ENCODE data around the gene SAMD11.

SAMD11 gene

DNA sequence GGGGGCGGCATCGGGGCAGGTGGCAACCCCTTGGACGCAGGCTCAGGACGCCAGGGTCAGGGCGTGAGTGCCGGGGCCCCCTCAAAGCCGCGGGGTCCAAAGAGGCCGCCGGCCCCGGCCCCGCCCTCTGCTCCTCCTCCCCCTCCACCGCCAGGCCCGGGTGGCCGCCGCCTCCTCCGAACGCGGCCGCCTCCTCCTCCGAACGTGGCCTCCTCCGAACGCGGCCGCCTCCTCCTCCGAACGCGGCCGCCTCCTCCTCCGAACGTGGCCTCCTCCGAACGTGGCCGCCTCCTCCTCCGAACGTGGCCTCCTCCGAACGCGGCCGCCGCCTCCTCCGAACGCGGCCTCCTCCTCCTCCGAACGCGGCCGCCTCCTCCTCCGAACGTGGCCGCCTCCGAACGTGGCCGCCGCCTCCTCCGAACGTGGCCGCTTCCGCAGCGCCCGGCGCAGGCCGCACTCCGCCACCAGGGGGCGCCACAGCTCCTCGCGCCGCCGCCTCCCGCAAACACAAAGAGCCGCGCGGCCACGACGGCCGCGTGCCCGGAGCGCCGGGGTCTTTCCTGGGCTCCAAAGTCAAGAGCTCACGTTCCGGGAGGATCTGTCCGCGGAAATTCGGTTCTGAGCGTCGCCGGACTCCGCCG, 19.3 kb upstream of the SAMD11 start:
- DNase-seq, result peak; percentile 95
- in situ Hi-C loops (cut with MboI; ENCODE audit: low pct_unique_long_range_greater_than_20kb, low sequenced_read_pairs), result no loop called here

DNA sequence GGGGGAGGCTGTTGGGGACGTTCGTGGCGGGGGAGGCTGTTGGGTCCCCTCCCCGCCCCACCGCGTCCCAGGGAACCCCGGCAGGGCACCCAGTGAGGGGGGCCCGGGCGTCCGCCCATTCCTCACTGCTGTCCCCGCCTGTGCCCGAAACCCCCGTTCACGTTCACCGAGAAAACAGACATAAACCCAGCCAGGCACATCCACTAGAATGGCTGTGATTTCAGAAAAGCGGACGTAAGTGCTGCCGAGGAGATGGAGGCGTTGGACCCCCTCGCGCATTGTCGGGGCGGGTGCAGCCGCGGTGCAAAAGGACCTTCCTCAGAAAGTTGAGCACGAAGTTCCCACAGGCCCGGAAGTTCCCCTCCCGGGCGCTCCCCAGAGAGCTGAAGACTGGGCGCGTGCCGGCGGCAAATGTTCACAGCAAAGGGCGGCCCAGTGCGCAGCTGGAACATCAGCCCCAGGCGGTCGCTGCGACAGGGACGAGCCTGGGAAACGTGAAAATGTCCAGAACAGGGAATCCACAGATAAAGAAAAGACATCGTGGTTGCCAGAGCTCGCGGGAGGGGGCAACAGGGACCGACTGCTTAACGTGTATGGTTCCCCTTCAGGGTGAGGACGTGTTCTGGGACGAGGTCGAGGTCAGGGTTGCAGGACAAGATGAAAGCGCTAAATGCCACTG, 18.5 kb upstream of the SAMD11 start:
- peak; percentile 62 for DNase-seq
- in situ Hi-C loops (cut with MboI; ENCODE audit: low pct_unique_long_range_greater_than_20kb, low sequenced_read_pairs), result no loop called here

DNA sequence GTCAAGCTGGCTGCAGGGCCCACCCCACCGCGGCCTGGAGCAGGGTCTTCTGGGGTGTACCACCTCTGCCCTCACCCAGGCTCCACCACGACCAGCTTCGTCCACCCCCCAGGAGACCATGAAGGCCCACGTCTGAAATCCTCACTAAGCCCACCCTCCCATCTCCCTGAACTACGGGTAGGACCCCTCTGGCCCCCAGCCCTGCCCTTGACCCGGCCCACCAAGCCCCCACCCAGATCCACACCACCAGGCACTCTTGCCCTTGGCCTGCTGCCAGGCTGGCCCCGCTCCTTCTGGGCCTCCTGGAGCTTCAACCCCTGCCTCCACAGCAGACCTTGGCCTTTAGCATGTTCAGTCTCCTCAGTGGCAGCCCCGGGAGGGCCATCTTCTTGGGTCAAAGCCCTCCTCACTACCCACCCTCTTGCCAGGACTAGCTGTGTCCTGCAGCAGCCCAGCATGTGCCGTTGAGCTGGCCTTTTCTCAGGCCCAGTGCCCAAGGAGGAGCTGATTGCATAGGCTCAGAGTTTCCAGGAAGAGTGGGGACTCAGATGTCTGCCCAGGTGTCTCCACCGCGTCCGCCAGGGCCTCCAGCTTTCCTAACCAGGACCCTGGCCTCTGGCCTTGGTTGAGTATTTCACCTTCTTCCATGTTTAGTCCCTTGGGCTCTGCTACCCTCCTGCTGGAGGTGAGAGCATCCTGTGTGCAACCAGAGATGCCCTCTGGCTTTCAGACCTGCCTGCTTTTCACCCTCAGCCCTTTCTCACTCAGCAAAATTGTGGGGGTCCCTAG, 17.7 kb upstream of the SAMD11 start:
- in situ Hi-C loops (cut with MboI; ENCODE audit: low pct_unique_long_range_greater_than_20kb, low sequenced_read_pairs), result no loop called here
- no peak for DNase-seq

DNA sequence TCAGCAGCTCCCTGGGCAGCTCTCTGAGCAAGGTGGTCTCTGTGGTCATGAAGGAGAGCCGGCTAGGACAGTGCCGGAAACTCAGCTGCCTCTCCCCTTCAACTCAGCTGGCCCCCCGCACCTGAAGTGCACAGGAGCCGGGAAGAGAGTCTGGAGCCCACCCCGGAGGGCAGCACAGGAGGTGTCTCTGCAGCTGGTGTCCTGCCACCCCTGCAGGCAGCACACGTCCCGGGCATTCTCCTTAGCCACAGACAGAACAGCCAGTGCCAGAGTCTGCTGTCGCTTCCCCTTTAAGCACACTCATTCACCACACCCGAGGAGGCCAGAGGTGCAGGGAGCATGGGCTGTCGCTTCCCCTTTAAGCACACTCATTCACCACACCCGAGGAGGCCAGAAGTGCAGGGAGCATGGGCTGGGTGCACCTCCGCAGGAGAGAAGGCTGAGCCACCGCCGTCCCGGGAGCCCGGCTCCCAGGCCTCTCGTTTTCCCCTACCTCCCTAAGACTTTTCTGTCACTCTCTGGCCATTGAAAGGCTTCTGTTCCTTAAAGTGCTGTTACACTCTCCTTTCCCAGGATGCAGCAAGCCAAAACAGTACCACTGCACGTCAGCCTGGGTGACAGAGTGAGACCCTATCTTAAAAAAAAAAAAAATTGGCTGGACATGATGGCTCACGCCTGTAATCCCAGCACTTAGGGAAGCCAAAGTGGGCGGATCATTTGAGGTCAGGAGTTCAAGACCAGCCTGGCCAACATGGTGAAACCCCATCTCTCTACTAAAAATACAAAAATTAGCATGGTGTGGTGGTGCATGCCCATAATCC, 16.9 kb upstream of the SAMD11 start:
- in situ Hi-C loops (cut with MboI; ENCODE audit: low pct_unique_long_range_greater_than_20kb, low sequenced_read_pairs), result no loop called here
- DNase-seq, result peak; percentile 87

DNA sequence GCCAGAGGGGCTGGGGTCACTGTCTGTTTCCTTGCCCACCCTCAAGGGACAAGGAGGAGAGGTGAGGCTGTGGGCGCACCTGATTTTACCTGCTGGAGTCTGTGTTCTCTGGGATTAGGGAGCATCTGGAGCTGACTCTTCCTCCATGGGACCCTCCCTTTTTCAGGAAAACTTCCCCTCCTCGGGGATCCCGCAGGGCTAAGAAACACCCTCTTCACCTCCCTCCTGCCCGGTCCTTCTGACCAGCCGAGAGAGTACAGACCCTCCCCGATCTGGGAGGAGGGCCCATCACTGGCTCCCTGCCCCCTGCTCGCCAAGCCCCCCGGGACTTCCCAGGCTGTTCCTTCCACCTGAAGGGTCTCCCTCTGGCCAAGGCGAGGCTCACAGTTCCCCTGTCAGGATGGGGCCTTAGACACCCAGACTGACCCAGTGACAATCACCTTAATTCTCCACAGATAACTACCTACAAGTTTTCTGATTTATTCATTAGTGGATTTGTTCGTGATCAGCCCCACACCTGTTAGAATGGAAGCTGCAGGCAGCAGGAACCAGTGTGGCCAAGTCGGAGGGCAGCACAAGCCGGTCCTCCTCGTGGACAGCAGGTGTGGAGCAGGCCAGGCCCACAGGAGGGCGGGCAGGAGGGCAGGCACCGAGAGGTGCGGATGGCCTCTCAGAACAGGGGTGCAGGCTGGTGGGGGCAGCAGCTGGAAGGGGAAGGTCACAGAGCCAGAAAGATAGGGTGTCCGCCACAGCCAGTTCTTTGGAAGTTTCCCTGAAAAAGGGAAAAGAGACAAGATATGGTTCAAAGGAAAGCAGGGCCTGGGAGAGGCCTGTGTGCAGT, 15.9 kb upstream of the SAMD11 start:
- no peak for DNase-seq
- in situ Hi-C loops (cut with MboI; ENCODE audit: low pct_unique_long_range_greater_than_20kb, low sequenced_read_pairs), result no loop called here

DNA sequence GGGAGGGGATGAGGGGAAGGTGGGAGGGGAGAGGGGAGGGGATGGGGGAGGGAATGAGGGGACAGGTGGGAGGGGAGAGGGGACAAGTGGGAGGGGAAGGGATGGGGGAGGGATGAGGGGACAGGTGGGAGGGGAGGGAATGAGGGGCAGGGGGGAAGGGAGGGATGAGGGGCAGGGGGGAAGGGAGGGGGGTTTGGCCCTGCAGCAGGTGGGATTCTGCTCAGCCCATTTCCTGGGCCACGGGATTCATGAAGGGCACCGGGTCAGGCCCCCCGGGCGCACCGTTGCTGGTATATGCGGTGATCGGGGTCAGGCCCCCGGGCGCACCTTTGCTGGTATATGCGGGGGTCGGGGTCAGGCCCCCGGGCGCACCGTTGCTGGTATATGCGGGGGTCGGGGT, 15.1 kb upstream of the SAMD11 start:
- in situ Hi-C loops (cut with MboI; ENCODE audit: low pct_unique_long_range_greater_than_20kb, low sequenced_read_pairs), result no loop called here
- DNase-seq, result no peak

DNA sequence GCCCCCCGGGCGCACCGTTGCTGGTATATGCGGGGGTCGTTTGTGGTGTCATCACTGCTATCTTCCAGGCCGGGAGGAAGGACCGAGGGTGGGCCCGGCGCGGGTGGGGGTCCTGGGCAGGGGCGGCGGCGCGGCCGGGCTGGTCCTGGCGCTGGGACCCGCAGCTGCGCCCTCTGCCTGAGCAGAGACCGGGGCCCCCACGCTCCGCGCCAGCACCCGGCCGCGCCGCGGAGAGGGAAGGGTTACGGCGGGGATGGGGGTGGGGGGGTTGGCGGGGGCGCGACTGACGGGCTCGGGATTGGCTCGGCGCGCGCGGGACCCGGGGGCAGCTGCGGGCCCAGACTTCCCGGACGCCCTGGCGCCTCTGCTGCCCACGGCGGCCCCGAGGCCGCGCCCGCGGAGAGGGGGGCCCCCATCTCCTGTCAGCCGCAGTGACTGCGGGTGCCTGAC, 13.8 kb upstream of the SAMD11 start:
- in situ Hi-C loops (cut with MboI; ENCODE audit: low pct_unique_long_range_greater_than_20kb, low sequenced_read_pairs), result no loop called here
- no peak for DNase-seq

DNA sequence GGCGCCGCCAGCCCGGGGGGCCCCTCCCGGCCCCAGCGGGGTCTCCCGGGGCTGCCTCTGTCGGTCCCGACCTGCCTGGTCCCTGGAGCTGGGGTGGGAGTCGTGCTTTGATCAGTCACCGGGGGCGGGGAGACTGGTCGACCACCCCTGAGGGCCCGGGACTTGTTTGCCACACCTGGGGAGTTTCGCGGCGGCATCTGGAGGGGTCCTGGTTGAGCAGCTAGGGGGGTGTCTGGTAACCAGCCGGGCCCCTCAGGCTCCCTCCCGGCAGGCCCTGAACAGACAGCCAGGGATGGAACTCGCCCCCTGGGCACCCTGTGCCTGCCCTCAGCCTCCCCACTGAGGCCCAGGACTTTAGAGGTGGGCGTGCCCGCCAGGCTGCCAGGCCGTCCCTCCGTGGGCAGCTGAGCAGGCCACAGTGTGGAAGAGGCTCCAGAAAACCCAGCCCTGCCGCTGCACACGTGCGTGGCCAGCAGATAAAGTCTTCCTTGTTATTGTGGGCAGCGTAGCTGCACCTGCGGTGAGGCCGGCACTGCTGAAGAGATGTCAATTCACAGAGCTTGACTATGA, 13.3 kb upstream of the SAMD11 start:
- no peak for DNase-seq
- in situ Hi-C loops (cut with MboI; ENCODE audit: low pct_unique_long_range_greater_than_20kb, low sequenced_read_pairs), result no loop called here

DNA sequence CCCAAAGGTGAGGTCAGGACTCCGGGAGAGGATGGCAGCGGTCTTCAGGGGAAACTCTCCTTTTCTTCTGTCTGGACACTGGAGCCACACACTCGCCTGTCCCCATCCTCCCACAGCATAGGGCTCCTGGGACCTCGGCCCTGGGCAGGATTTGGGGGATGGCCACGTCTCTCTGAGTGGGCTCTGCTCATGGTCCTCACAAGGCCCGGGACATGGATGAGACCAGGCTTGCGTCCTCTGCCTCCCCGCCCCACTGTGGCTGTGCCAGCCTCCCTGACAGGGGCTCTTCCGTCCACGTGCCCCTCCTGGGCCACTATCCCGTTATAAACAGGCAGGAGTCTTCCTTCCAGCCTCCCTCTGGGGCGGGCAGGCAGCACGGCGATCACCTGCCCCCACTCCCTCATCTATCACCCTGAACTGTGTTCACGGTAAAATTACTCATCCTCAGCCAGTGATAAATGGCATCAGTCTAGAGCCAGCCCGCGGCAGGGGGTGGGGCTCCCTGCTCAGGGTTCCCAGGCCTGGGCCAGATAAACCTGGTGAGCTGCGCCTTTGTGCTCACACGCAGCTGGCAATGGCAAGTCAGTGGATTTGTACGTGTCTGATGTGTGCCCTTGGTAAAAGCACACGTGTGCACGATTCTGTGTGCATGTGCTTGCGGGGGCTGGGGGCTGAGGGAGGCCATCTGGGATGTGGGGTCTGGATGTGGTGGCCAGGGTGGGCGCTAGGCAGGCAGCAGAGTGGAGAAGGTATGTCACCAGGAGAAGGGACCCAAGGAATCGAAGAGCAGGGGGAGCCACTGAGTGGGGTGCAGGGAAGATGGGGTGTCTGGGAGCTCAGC, 12.6 kb upstream of the SAMD11 start:
- DNase-seq, result no peak
- in situ Hi-C loops (cut with MboI; ENCODE audit: low pct_unique_long_range_greater_than_20kb, low sequenced_read_pairs), result no loop called here

DNA sequence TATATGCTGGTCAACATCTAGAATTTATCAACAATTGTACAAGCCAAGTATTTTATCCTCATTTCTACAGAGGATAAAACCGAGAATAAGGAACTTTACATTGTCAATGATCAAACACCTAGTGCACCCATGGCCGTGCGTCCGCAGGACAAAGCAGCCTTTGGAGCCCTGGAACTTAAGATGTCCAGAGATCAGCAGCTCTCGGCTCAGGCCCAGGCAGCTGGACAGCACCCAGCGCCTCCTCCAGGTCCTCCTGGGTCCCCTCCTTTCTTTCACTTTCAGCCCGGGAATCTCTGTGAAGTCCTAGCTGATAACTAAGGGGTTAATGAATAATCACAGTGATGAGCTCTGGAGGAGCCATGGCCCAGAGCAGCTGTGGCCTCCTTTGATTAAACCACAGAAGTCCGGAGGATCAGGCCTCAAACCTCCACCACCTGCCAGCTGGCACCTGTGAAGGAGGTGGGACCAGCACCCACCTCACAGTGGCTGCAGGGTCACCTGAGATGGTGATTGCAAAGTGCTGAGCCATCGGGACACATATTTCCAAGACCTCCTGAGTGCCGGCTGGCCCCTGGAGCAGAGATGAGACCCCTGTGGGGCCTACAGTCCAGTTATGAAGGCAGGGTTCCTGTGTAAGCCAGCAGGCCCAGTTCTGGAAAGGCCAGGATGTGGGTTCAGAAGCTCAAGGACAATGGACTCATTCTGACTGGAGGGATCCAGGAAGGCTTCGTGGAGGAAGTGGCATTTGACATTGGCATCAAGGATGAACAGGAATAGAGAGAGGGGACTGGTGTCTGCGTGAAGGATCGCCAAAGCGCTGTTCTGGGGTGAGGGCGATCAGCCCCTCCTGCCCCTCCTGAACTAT, 11.6 kb upstream of the SAMD11 start:
- no peak for DNase-seq
- in situ Hi-C loops (cut with MboI; ENCODE audit: low pct_unique_long_range_greater_than_20kb, low sequenced_read_pairs), result no loop called here

DNA sequence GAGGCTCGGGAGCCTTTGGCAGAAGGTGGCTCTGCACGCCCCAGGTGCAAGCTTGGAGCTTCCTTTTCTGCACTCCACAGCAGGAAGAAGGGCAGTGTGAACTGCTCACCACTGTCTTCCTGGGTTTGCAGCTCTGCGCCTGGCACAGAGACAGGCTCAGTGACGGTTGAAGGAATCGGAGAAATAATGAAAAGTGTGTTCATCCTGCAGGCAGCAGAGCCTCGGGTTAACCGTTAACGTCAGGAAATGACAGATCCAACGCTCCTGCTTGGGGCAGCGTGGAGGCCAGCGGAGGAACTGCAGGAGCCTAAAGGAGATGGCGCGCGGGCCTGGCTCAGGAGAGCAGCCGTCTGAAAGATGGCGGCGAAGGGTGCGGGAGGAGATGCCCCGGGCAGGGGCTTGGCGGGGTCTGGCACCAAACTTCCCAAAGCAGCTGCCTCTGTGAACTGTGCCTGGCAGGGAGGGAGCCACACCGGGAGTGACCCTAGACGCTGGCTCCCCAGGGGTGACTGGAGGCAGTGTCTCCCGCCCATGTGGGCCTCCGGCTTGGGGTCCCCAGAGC, 10.9 kb upstream of the SAMD11 start:
- DNase-seq, result peak; percentile 53
- in situ Hi-C loops (cut with MboI; ENCODE audit: low pct_unique_long_range_greater_than_20kb, low sequenced_read_pairs), result no loop called here

DNA sequence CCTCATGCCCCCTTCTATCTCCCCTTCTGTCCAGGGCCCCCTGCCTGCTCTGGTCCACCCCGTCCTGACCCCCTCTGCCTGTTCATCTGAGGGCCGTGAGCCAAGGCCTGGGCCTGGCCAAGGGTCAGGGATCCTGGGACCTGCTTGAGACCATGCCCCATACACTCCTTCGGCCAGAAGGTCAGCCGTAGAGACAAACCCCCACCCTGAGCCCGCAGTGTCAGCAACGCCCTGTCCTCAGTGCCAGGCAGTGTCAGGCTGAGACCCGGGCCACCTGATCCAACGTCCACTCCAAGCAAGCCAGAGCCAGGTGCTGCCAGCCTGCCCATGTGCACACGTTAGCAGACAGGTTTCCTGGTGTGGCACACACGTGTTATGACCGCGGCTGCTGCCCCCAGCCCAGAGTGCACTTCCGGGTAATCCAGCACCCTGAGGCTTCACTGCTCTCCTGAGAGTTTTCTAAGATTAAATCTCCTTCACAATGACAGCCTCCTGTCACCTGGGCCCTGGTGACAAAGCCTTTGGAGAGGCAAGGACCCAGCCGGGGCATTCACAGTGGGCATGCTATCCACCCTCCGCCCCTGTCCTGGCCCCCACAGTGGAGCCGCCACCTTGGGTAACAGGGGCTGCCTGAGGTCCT, 10.1 kb upstream of the SAMD11 start:
- in situ Hi-C loops (cut with MboI; ENCODE audit: low pct_unique_long_range_greater_than_20kb, low sequenced_read_pairs), result no loop called here
- no peak for DNase-seq

DNA sequence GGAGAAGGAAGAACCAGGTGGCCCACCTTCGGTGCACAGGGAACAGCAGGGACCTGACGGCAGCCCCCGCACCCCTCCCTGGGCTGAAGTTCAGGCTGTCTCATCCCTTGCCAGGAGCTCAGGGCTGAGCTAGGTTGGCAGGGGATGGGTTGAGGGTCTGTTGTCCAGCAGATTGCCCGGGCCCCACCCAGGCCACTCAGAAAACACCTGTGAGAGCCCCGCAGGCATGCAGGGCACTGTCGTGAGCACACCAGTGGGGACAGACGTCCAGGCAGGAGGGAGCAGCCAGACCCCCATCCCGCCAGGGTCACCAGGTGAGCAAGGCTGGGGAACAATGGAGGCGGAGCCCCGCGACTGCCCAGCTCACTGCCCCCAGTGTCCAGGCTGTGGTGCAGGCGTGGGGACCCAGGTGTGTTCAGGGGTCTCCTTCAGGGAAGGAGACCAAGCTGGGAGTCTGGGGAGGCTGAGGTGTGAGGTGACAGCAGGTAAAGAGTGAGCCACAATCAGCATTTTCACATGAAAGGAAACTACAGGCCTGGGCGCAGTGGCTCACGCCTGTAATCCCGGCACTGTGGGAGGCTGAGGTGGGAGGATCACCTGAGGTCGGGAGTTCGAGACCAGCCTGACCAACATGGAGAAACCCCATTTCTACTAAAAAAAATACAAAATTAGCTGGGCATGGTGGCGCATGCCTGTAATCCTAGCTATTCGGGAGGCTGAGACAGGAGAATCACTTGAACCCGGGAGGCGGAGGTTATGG, 9.4 kb upstream of the SAMD11 start:
- no peak for DNase-seq
- in situ Hi-C loops (cut with MboI; ENCODE audit: low pct_unique_long_range_greater_than_20kb, low sequenced_read_pairs), result no loop called here

DNA sequence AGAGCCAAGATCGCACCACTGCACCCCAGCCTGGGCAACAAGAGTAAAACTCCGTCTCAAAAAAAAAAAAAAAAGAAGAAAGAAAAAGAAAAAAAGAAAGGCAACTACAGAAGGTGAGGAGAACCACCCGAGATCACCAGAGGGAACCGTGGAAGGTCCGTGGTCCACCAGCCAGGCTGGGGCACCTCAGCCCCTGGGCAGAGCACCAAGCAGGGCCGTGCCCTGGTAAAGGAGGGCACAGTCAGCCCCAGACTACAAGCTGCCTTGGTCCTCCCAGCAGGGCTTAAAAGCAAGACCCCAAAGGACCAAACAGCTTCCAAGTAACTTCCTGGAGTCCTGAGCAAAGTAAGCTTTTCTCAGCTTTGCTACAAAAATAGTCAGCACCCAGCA, 8.8 kb upstream of the SAMD11 start:
- no peak for DNase-seq
- in situ Hi-C loops (cut with MboI; ENCODE audit: low pct_unique_long_range_greater_than_20kb, low sequenced_read_pairs), result no loop called here

All from KBM-7 (cell line).